ENCODE measurements around the gene MUC5AC. TPM values are rescaled to one million over a fixed set of nuclear protein-coding genes. Genes with fewer than 3 reads are reported as not detected.

Gene MUC5AC
- total RNA-seq, 1 experiment from 2014 or later: 51.2 TPM

DNA sequence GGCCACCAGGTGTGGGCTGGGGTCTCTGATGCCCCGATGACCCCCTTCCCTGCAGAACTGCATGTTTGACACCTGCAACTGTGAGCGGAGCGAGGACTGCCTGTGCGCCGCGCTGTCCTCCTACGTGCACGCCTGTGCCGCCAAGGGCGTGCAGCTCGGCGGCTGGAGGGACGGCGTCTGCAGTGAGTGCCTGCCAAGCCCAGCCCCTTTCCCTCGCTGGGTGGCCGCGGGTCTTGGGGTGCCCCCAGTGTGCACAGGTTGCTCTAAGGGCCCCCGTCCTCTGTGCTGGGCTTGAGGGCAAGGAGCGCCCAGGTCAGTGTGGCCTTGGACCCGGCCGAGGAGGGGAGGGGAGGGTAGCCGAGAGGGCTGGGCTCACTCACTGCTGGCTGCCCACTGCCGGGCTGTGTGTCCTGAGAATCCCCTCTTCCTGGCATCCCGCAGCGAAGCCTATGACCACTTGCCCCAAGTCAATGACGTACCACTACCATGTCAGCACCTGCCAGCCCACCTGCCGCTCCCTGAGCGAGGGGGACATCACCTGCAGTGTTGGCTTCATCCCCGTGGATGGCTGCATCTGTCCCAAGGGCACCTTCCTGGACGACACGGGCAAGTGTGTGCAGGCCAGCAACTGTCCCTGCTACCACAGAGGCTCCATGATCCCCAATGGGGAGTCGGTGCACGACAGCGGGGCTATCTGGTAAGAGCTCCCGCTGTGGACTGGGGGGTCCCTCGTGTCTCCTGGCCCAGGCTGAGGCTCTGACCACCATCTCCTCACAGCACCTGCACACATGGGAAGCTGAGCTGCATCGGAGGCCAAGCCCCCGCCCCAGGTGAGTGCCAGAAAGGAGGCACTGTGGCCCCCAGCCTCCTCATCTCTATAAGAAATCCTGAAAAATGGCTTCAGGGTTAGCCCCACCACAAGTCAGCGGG lies 17.0 kb downstream of the MUC5AC start:
- CTCF ChIA-PET: no interaction called here
- H3K4me1 Mint-ChIP-seq (ENCODE audit: low read depth, unreplicated experiment): no peaks in the 10 kb centered on the region
- no peaks in the 10 kb centered on the region for H3K27me3 Mint-ChIP-seq (ENCODE audit: unreplicated experiment)
- DNase-seq: no peak
- intact Hi-C loops (cut with micrococcal nuclease; ENCODE audit: unreplicated experiment): no loop called here
- TF ChIP-seq CTCF (IDR thresholded peaks at IDR 0.05; ENCODE audit: unreplicated experiment): no peak
- no peak overlapping the region for H3K27ac Mint-ChIP-seq (ENCODE audit: unreplicated experiment)
- no peak overlapping the region for H3K4me3 Mint-ChIP-seq (ENCODE audit: low read depth, unreplicated experiment)
- H3K9me3 Mint-ChIP-seq (ENCODE audit: low read depth, unreplicated experiment): peaks cover 12% of the 10 kb centered on the region
- H3K36me3 Mint-ChIP-seq (ENCODE audit: insufficient read depth, unreplicated experiment): peaks cover 18% of the 10 kb centered on the region
- BruUV-seq (replicated peaks): no TSS peak

GRCh38 chr11:1175461-1176223 lies 17.9 kb downstream of the MUC5AC start:
- intact Hi-C loops (cut with micrococcal nuclease; ENCODE audit: unreplicated experiment): no loop called here

DNA sequence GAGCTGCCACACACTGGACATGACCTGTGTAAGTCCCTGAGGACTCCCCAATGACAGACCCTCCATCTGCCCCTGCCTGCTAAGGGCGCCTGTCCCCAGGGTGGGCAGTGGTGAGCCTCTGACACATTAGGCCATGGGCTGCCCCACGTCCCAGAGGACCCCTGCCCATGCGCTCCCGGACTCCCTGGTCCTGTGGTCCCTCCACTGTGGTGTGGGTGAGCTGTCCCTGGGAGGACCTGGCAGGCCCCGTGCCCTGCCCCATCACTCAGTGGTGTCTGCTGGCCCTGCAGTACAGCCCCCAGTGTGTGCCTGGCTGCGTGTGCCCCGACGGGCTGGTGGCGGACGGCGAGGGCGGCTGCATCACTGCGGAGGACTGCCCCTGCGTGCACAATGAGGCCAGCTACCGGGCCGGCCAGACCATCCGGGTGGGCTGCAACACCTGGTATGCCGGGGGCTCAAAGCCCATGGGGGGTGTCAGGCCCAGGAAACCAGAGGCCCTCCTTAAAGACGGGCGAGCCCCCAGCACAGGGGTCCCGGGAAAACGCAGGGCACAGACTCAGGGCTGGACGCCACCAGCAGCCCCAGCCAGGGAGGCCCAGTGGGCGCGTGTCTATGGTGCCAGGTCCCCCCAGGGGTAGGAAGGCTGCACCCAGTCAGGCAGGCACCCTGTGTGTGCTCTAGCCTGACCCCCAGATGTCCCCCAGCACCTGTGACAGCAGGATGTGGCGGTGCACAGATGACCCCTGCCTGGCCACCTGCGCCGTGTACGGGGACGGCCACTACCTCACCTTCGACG lies 18.7 kb downstream of the MUC5AC start:
- TF ChIP-seq CTCF (IDR thresholded peaks at IDR 0.05; ENCODE audit: unreplicated experiment): no peak
- Mint-ChIP-seq H3K4me3 (ENCODE audit: low read depth, unreplicated experiment) (no peak overlapping the region), H3K27ac (ENCODE audit: unreplicated experiment) (no peak overlapping the region), H3K4me1 (ENCODE audit: low read depth, unreplicated experiment) (no peaks in the 10 kb centered on the region), H3K36me3 (ENCODE audit: insufficient read depth, unreplicated experiment) (peaks cover 14% of the 10 kb centered on the region), H3K9me3 (ENCODE audit: low read depth, unreplicated experiment) (peaks cover 8% of the 10 kb centered on the region), H3K27me3 (ENCODE audit: unreplicated experiment) (no peaks in the 10 kb centered on the region)
- no peak for DNase-seq
- CTCF ChIA-PET: no interaction called here
- BruUV-seq (replicated peaks): no TSS peak
- intact Hi-C loops (cut with micrococcal nuclease; ENCODE audit: unreplicated experiment): no loop called here

More at GRCh38 chr11:1175461-1176223, 17.9 kb downstream of the MUC5AC start:
- no peak for DNase-seq
- peaks cover 14% of the 10 kb centered on the region for H3K36me3 Mint-ChIP-seq (ENCODE audit: insufficient read depth, unreplicated experiment)
- BruUV-seq (replicated peaks): no TSS peak
- H3K9me3 Mint-ChIP-seq (ENCODE audit: low read depth, unreplicated experiment): peaks cover 12% of the 10 kb centered on the region
- peak overlapping the region; percentile 40 for H3K27ac Mint-ChIP-seq (ENCODE audit: unreplicated experiment)
- H3K27me3 Mint-ChIP-seq (ENCODE audit: unreplicated experiment): no peaks in the 10 kb centered on the region
- H3K4me1 Mint-ChIP-seq (ENCODE audit: low read depth, unreplicated experiment): no peaks in the 10 kb centered on the region
- no peak overlapping the region for H3K4me3 Mint-ChIP-seq (ENCODE audit: low read depth, unreplicated experiment)
- TF ChIP-seq CTCF (IDR thresholded peaks at IDR 0.05; ENCODE audit: unreplicated experiment): no peak
- CTCF ChIA-PET: no interaction called here

DNA sequence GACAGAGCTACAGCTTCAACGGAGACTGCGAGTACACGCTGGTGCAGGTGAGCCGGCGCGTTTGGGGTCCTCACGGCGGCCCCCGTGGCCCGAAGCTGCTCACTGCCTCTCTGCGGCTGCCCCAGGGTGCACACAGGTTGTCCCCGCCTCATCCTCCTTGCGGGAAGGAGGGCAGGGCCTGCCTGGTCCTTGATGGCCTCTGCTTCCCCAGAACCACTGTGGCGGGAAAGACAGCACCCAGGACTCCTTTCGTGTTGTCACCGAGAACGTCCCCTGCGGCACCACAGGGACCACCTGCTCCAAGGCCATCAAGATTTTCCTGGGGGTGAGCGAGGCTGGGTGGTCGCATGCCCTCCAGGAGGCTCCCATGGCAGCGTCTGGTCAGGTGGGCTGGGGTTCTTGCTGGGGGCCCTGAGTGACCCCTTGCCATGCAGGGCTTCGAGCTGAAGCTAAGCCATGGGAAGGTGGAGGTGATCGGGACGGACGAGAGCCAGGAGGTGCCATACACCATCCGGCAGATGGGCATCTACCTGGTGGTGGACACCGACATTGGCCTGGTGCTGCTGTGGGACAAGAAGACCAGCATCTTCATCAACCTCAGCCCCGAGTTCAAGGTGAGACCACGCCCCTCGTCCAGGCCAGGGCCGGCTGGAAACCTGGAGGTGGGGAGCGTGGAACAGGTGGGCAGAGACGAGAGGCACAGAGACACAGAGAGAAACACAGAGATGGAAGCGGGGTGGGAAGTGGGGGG lies 19.4 kb downstream of the MUC5AC start:
- Mint-ChIP-seq H3K4me1 (ENCODE audit: low read depth, unreplicated experiment) (no peaks in the 10 kb centered on the region), H3K9me3 (ENCODE audit: low read depth, unreplicated experiment) (peaks cover 4% of the 10 kb centered on the region), H3K4me3 (ENCODE audit: low read depth, unreplicated experiment) (no peak overlapping the region), H3K27ac (ENCODE audit: unreplicated experiment) (no peak overlapping the region), H3K36me3 (ENCODE audit: insufficient read depth, unreplicated experiment) (peaks cover 17% of the 10 kb centered on the region), H3K27me3 (ENCODE audit: unreplicated experiment) (no peaks in the 10 kb centered on the region)
- CTCF ChIA-PET: no interaction called here
- TF ChIP-seq CTCF (IDR thresholded peaks at IDR 0.05; ENCODE audit: unreplicated experiment): no peak
- no peak for DNase-seq
- intact Hi-C loops (cut with micrococcal nuclease; ENCODE audit: unreplicated experiment): no loop called here
- BruUV-seq (replicated peaks): no TSS peak
